HG03196 (cell line): ENCODE measurements around the gene PIGW.
"Not testable (repeated sequence)": the region's sequence is repeated elsewhere in the genome, so short reads cannot be mapped to it uniquely, and the experiment has no call there.

Experiments
- ATAC-seq: cut with Tn5 transposase; IDR thresholded peaks from one replicate; pipeline ENCODE4 v1.9.1; 2021; ENCODE audit not compliant: unreplicated experiment

PIGW gene

GRCh38 chr17:36508439-36508838 lies 26.3 kb upstream of the PIGW start:
- ATAC-seq, result not testable (repeated sequence)

- ATAC-seq, result no peak
Observed at GRCh38 chr17:36509272-36509985, 25.4 kb upstream of the PIGW start.

- no peak for ATAC-seq
Observed at GRCh38 chr17:36510636-36511035, 24.2 kb upstream of the PIGW start.

GRCh38 chr17:36511216-36511615 lies 23.6 kb upstream of the PIGW start:
- no peak for ATAC-seq

- no peak for ATAC-seq
Observed at GRCh38 chr17:36512641-36513040, 22.1 kb upstream of the PIGW start.

- ATAC-seq, result no peak
Observed at GRCh38 chr17:36514856-36515255, 19.9 kb upstream of the PIGW start.

GRCh38 chr17:36515837-36516236 lies 18.9 kb upstream of the PIGW start:
- no peak for ATAC-seq

- no peak for ATAC-seq
Observed at GRCh38 chr17:36523113-36523512, 11.7 kb upstream of the PIGW start.

GRCh38 chr17:36524428-36524876 lies 10.3 kb upstream of the PIGW start:
- ATAC-seq, result no peak

- no peak for ATAC-seq
Observed at GRCh38 chr17:36525113-36525512, 9.7 kb upstream of the PIGW start.

- no peak for ATAC-seq
Observed at GRCh38 chr17:36525888-36526287, 8.9 kb upstream of the PIGW start.

GRCh38 chr17:36527621-36528250 lies 7.1 kb upstream of the PIGW start:
- ATAC-seq, result no peak

GRCh38 chr17:36529121-36529520 lies 5.7 kb upstream of the PIGW start:
- no peak for ATAC-seq

- ATAC-seq, result no peak
Observed at GRCh38 chr17:36532435-36532975, 2.3 kb upstream of the PIGW start.

GRCh38 chr17:36533935-36534839 lies 600 bp upstream of the PIGW start:
- ATAC-seq, result peak; percentile 32

GRCh38 chr17:36535669-36536081 lies 888 bp downstream of the PIGW start:
- ATAC-seq, result no peak

- ATAC-seq, result no peak
Observed at GRCh38 chr17:36540696-36541095, 5.9 kb downstream of the PIGW start.

- ATAC-seq, result no peak
Observed at GRCh38 chr17:36542755-36543154, 8.0 kb downstream of the PIGW start.

- no peak for ATAC-seq
Observed at GRCh38 chr17:36544044-36544306, 9.2 kb downstream of the PIGW start.

- ATAC-seq, result peak; percentile 49
Observed at GRCh38 chr17:36544307-36545076, 9.7 kb downstream of the PIGW start, which contains the start of gene GGNBP2. Gene GGNBP2, plus strand, starts transcription at chr17:36544919. Its CDS starts 806 bp downstream, at chr17:36545725.

- peak; percentile 47 for ATAC-seq
Observed at GRCh38 chr17:36545077-36545464, 10.3 kb downstream of the PIGW start.
